ENCODE measurements around the gene EREG. TPM values are rescaled to one million over a fixed set of nuclear protein-coding genes. Genes with fewer than 3 reads are reported as not detected.

EREG gene
- total RNA-seq, 1 donor from 2014 or later: 0.30 TPM

GRCh38 chr4:74379912-74380311 is 15.0 kb downstream of the EREG start:
- Histone ChIP-seq H3K79me2 (ENCODE audit: insufficient read depth, low read length) (no peaks in the 10 kb centered on the region), H4K20me1 (ENCODE audit: insufficient read depth, low read length) (no peaks in the 10 kb centered on the region), H3K4me1 (ENCODE audit: insufficient read depth, low read length) (peaks cover under 1% of the 10 kb centered on the region), H3K27me3 (ENCODE audit: insufficient read depth, low read length) (no peaks in the 10 kb centered on the region), H3K9ac (ENCODE audit: low read length) (no peak overlapping the region), H3K9me3 (ENCODE audit: insufficient read depth, low read depth, low read length) (no peaks in the 10 kb centered on the region), H3K4me3 (ENCODE audit: insufficient read depth, low read depth, low read length) (no peak overlapping the region), H2AFZ (ENCODE audit: low read depth, low read length) (no peak overlapping the region), H3K36me3 (ENCODE audit: insufficient read depth, low read length) (no peaks in the 10 kb centered on the region), H3K4me2 (ENCODE audit: low read length) (no peak overlapping the region), H3K27ac (ENCODE audit: low read depth, low read length) (no peak overlapping the region)
- Mint-ChIP-seq H3K4me1 (ENCODE audit: low read depth, unreplicated experiment) (no peaks in the 10 kb centered on the region), H3K36me3 (ENCODE audit: low read depth, unreplicated experiment) (no peaks in the 10 kb centered on the region), H3K9me3 (ENCODE audit: unreplicated experiment) (no peaks in the 10 kb centered on the region), H3K27me3 (ENCODE audit: low read depth, unreplicated experiment) (peaks cover 2% of the 10 kb centered on the region), H3K4me3 (ENCODE audit: unreplicated experiment) (no peak overlapping the region), H3K27ac (ENCODE audit: unreplicated experiment) (no peak overlapping the region)
- DNase-seq (ENCODE audit: low read depth): no peak
- no peak for FAIRE-seq
- TF ChIP-seq EZH2 (IDR thresholded peaks at IDR 0.05; ENCODE audit: insufficient read depth, low read length): no peak
- TF ChIP-seq, protein P1, sequence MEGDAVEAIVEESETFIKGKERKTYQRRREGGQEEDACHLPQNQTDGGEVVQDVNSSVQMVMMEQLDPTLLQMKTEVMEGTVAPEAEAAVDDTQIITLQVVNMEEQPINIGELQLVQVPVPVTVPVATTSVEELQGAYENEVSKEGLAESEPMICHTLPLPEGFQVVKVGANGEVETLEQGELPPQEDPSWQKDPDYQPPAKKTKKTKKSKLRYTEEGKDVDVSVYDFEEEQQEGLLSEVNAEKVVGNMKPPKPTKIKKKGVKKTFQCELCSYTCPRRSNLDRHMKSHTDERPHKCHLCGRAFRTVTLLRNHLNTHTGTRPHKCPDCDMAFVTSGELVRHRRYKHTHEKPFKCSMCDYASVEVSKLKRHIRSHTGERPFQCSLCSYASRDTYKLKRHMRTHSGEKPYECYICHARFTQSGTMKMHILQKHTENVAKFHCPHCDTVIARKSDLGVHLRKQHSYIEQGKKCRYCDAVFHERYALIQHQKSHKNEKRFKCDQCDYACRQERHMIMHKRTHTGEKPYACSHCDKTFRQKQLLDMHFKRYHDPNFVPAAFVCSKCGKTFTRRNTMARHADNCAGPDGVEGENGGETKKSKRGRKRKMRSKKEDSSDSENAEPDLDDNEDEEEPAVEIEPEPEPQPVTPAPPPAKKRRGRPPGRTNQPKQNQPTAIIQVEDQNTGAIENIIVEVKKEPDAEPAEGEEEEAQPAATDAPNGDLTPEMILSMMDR (IDR thresholded peaks at IDR 0.05; ENCODE audit: insufficient read depth, low read depth, low read length): no peak

DNA sequence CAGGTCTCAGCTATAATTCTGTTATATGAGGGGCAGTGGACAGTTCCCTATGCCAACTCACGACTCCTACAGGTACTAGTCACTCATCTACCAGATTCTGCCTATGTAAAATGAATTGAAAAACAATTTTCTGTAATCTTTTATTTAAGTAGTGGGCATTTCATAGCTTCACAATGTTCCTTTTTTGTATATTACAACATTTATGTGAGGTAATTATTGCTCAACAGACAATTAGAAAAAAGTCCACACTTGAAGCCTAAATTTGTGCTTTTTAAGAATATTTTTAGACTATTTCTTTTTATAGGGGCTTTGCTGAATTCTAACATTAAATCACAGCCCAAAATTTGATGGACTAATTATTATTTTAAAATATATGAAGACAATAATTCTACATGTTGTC is 20.4 kb downstream of the EREG start:
- FAIRE-seq: no peak
- no peaks in the 10 kb centered on the region for H3K4me1 Mint-ChIP-seq (ENCODE audit: low read depth, unreplicated experiment)

GRCh38 chr4:74386159-74386558 is 21.2 kb downstream of the EREG start:
- TF ChIP-seq, protein P1 (IDR thresholded peaks at IDR 0.05; ENCODE audit: insufficient read depth, low read depth, low read length): no peak
- TF ChIP-seq EZH2 (IDR thresholded peaks at IDR 0.05; ENCODE audit: insufficient read depth, low read length): no peak
- FAIRE-seq (no peak), DNase-seq (ENCODE audit: low read depth) (no peak)
- Histone ChIP-seq H3K27me3 (ENCODE audit: insufficient read depth, low read length) (no peaks in the 10 kb centered on the region), H3K9me3 (ENCODE audit: insufficient read depth, low read depth, low read length) (no peaks in the 10 kb centered on the region), H4K20me1 (ENCODE audit: insufficient read depth, low read length) (no peaks in the 10 kb centered on the region), H3K9ac (ENCODE audit: low read length) (no peak overlapping the region), H3K4me1 (ENCODE audit: insufficient read depth, low read length) (no peaks in the 10 kb centered on the region), H3K36me3 (ENCODE audit: insufficient read depth, low read length) (no peaks in the 10 kb centered on the region), H3K27ac (ENCODE audit: low read depth, low read length) (no peak overlapping the region), H2AFZ (ENCODE audit: low read depth, low read length) (no peak overlapping the region), H3K4me2 (ENCODE audit: low read length) (no peak overlapping the region), H3K4me3 (ENCODE audit: insufficient read depth, low read depth, low read length) (no peak overlapping the region), H3K79me2 (ENCODE audit: insufficient read depth, low read length) (no peaks in the 10 kb centered on the region)
- H3K9me3 Mint-ChIP-seq (ENCODE audit: unreplicated experiment): no peaks in the 10 kb centered on the region
- H3K27ac Mint-ChIP-seq (ENCODE audit: unreplicated experiment): no peak overlapping the region
- H3K4me3 Mint-ChIP-seq (ENCODE audit: unreplicated experiment): no peak overlapping the region
- no peaks in the 10 kb centered on the region for H3K27me3 Mint-ChIP-seq (ENCODE audit: low read depth, unreplicated experiment)
- no peaks in the 10 kb centered on the region for H3K36me3 Mint-ChIP-seq (ENCODE audit: low read depth, unreplicated experiment)
- no peaks in the 10 kb centered on the region for H3K4me1 Mint-ChIP-seq (ENCODE audit: low read depth, unreplicated experiment)

More for the DNA sequence above, 20.4 kb downstream of the EREG start:
- H3K4me3 Mint-ChIP-seq (ENCODE audit: unreplicated experiment): no peak overlapping the region
- Histone ChIP-seq H3K27ac (ENCODE audit: low read depth, low read length) (no peak overlapping the region), H3K27me3 (ENCODE audit: insufficient read depth, low read length) (no peaks in the 10 kb centered on the region), H3K79me2 (ENCODE audit: insufficient read depth, low read length) (no peaks in the 10 kb centered on the region), H3K4me1 (ENCODE audit: insufficient read depth, low read length) (no peaks in the 10 kb centered on the region), H3K9ac (ENCODE audit: low read length) (no peak overlapping the region), H3K4me3 (ENCODE audit: insufficient read depth, low read depth, low read length) (no peak overlapping the region), H3K9me3 (ENCODE audit: insufficient read depth, low read depth, low read length) (no peaks in the 10 kb centered on the region), H2AFZ (ENCODE audit: low read depth, low read length) (no peak overlapping the region), H4K20me1 (ENCODE audit: insufficient read depth, low read length) (no peaks in the 10 kb centered on the region), H3K4me2 (ENCODE audit: low read length) (no peak overlapping the region), H3K36me3 (ENCODE audit: insufficient read depth, low read length) (no peaks in the 10 kb centered on the region)
- DNase-seq (ENCODE audit: low read depth): no peak
- no peaks in the 10 kb centered on the region for H3K9me3 Mint-ChIP-seq (ENCODE audit: unreplicated experiment)
- TF ChIP-seq, protein P1 (IDR thresholded peaks at IDR 0.05; ENCODE audit: insufficient read depth, low read depth, low read length): no peak
- TF ChIP-seq EZH2 (IDR thresholded peaks at IDR 0.05; ENCODE audit: insufficient read depth, low read length): no peak
- no peak overlapping the region for H3K27ac Mint-ChIP-seq (ENCODE audit: unreplicated experiment)
- no peaks in the 10 kb centered on the region for H3K36me3 Mint-ChIP-seq (ENCODE audit: low read depth, unreplicated experiment)
- H3K27me3 Mint-ChIP-seq (ENCODE audit: low read depth, unreplicated experiment): no peaks in the 10 kb centered on the region

Data from astrocyte (in vitro differentiated cells and primary cell).